Measurements from ENCODE around the gene PLEKHS1. TPM values are rescaled to one million over a fixed set of nuclear protein-coding genes. Genes with fewer than 3 reads are reported as not detected.
"Not testable (repeated sequence)": the region's sequence is repeated elsewhere in the genome, so short reads cannot be mapped to it uniquely, and the experiment has no call there.

Gene PLEKHS1
- polyA plus RNA-seq, 4 donors: 0.05 to 0.45 (median 0.18) TPM

DNA sequence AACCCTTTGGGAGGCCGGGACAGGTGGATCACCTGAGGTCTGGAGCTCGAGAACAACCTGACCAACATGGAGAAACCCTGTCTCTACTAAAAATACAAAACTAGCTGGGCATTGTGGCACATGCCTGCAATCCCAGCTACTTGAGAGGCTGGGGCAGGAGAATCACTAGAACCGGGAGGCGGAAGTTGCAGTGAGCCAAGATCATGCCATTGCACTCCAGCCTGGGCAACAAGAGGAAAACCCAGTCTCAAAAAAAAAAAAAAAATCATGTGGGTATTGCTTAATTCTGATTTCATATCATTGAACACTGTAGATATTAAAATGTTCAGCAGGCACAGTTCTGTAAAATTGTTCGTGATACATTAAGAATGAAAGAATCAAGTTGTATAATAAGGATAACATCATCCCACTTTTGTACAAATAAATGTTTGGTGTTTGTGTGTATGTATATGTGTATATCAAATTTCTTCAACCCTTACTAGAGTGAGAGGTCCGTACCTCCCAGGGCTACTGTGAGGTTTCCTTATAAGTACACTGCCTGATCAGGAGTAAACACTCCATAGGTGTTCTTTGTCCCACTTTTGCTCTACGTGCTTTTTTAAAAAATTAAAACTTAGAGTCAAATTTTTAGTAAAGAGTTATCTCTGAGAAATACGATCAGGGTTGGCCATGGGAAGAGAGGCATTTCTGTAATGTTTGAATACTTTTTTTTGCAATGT lies 31.7 kb downstream of the PLEKHS1 start:
- no peak for DNase-seq (ENCODE audit: low read depth in 4 of 4, low spot score in 3 of 4)

- DNase-seq (ENCODE audit: low read depth in 4 of 4, low spot score in 3 of 4): no peak
These were observed 37.2 kb downstream of the PLEKHS1 start for GRCh38 chr10:113788604-113789083.

DNA sequence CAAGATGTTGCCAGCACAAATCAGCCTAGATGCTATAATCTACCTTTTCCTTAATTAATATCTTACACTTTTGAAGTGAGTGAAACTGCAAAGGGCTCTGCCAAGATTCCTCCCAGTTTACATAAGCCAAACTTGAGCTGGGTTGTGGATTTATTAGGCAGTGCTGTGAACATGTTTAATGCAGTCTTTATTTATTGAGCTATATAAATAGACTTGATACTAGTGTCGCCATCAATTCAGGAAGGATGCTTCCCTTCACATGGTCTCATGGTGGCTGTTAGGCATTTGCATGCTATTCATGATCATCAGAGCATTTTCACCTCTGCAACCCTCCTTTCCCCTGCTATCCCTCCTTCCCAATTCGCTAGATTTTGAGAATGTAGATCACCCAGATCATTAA lies 40.2 kb downstream of the PLEKHS1 start:
- DNase-seq (ENCODE audit: low read depth in 4 of 4, low spot score in 3 of 4): no peak

DNA sequence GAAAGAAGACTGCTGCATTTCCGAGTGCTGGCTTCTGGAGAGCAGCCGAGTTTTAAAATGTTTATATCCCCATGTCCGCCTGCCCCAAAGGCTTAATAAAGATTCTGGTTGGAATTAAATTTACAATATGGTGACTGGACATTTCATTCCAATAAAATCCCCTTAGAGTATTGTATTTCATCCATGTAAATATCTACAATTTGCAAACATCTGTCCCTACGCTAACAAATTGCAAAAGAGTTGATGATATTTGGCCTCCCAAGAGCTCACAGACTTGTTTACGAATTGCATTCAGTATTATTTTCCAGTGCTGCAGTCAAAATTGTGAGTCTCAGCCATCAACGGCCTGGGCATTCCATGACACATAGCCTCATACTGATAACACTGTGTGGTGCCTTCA lies 50.1 kb downstream of the PLEKHS1 start:
- no peak for DNase-seq (ENCODE audit: low read depth in 4 of 4, low spot score in 3 of 4)

GRCh38 chr10:113802997-113803396 lies 51.5 kb downstream of the PLEKHS1 start:
- DNase-seq (ENCODE audit: low read depth in 4 of 4, low spot score in 3 of 4): no peak

- no peak for DNase-seq (ENCODE audit: low read depth in 4 of 4, low spot score in 3 of 4)
These were observed 55.0 kb downstream of the PLEKHS1 start for GRCh38 chr10:113806503-113806902.

GRCh38 chr10:113808168-113808567 lies 56.7 kb downstream of the PLEKHS1 start:
- no peak for DNase-seq (ENCODE audit: low read depth in 4 of 4, low spot score in 3 of 4)

GRCh38 chr10:113814700-113815099 lies 63.2 kb downstream of the PLEKHS1 start:
- not testable (repeated sequence) for DNase-seq (ENCODE audit: low read depth in 4 of 4, low spot score in 3 of 4)

DNA sequence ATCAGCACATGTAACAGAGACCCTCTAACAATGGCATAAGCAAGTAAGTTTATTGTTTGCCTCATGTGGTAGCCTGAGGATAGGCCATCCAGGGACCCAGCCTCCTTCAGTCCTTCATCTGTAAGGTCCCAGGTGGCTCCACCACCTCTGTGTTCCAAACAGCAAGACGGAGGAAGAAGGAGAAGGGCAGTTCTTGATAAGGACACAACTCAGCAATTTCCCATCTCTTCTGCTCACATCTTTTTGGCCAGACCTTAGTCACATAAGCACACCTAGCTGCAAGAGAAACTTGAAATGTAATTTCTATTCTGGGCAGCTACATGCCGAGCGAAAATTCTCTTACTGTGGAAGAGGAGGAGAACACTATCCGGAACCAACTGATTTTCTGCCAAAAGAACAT lies 68.5 kb downstream of the PLEKHS1 start:
- no peak for DNase-seq (ENCODE audit: low read depth in 4 of 4, low spot score in 3 of 4)

- no peak for DNase-seq (ENCODE audit: low read depth in 4 of 4, low spot score in 3 of 4)
These were observed 69.0 kb downstream of the PLEKHS1 start for GRCh38 chr10:113820507-113820906.

DNA sequence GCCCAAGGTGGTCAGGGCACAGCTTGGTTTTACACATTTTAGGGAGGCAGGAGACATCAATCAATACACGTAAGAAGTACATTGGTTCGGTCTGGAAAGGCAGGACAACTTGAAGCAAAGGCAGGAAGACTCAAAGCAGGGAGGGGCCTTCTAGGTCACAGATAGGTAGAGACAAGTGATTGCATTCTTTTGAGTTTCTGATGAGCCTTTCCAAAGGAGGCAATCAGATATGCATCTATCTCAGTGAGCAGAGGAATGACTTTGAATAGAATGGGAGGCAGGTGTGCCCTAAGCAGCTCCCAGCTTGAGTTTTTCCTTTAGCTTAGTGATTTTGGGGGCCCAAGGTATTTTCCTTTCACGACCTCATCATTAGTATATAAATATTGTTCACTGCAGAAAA lies 69.8 kb downstream of the PLEKHS1 start:
- not testable (repeated sequence) for DNase-seq (ENCODE audit: low read depth in 4 of 4, low spot score in 3 of 4)

- no peak for DNase-seq (ENCODE audit: low read depth in 4 of 4, low spot score in 3 of 4)
These were observed 70.7 kb downstream of the PLEKHS1 start for GRCh38 chr10:113822174-113822573.

GRCh38 chr10:113823389-113823788 lies 71.9 kb downstream of the PLEKHS1 start:
- DNase-seq (ENCODE audit: low read depth in 4 of 4, low spot score in 3 of 4): no peak

GRCh38 chr10:113825791-113826190 lies 74.3 kb downstream of the PLEKHS1 start:
- DNase-seq (ENCODE audit: low read depth in 4 of 4, low spot score in 3 of 4): no peak

GRCh38 chr10:113828567-113828966 lies 77.1 kb downstream of the PLEKHS1 start:
- not testable (repeated sequence) for DNase-seq (ENCODE audit: low read depth in 4 of 4, low spot score in 3 of 4)

Other genes starting within 250 kb of the PLEKHS1 start
- under 1 TPM; 0.41 to 0.80 (median 0.62) TPM for gene HABP2, start 198.6 kb upstream of the PLEKHS1 start, polyA plus RNA-seq (ENCODE audit: insufficient read length in 4 of 4)
- gene NRAP, start 87.6 kb upstream of the PLEKHS1 start, polyA plus RNA-seq (ENCODE audit: insufficient read length in 4 of 4): under 1 TPM in 1 of 4 donors, not detected in 3; 0.04 TPM
- gene CASP7, start 71.8 kb upstream of the PLEKHS1 start, polyA plus RNA-seq (ENCODE audit: insufficient read length in 4 of 4): 10 to 100 TPM; 19.6 to 36.6 (median 27.6) TPM
- gene DCLRE1A, start 102.4 kb downstream of the PLEKHS1 start, polyA plus RNA-seq (ENCODE audit: insufficient read length in 4 of 4): 10 to 100 TPM in 3 of 4 donors, 1 to 10 TPM in 1; 9.4 to 17.8 (median 15.6) TPM
- 10 to 100 TPM; 16.7 to 27.2 (median 21.7) TPM for gene NHLRC2, start 103.0 kb downstream of the PLEKHS1 start, polyA plus RNA-seq (ENCODE audit: insufficient read length in 4 of 4)

All from left renal pelvis (tissue), 4 donors.